GM18868 (cell line): Measurements from ENCODE around the gene PRPF40B.
"Not testable (repeated sequence)": the region's sequence is repeated elsewhere in the genome, so short reads cannot be mapped to it uniquely, and the experiment has no call there.

Experiments used
- ATAC-seq: cut with Tn5 transposase; IDR thresholded peaks from one replicate; pipeline ENCODE4 v1.9.1; 2021; ENCODE audit warnings: mild to moderate bottlenecking, moderate library complexity; ENCODE audit not compliant: unreplicated experiment

Gene PRPF40B

DNA sequence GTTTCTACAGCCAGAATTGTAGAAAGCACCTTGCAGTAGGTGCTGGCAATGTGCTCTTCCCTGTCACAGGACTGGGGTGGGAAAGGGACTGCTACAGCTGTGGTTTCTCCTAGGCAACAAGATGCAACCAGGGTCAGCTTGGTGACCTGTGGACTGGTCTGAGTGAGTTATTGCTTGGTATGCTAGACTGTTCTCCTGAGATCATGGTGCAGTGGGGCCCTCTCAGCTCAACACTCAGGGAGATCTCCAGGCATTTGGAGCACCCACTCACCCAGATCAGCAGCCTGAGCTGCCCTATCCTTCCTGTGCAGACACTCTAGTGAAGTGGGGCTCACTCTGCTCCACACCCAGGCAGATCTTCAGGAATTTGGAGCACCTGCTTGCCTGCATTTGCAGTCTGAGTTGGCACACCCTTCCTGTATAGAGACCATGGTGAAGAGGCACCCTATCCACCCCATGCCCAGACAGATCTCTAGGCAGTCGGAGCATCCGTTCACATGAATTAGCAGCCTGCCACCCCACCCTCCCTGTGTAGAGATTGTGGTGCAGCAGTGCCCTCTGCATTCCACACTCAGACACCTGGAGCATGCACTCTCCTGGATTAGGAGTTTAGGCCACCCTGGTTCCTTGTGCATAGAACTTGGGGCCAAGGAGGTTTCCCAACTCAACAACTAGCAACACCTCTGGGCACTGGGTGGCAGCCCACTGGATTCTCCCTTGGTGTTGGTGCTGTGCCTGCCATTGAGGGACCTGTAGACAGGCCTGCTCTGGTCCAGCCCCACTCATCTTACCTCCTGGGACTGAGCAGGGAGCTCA, 14.1 kb upstream of the PRPF40B start:
- ATAC-seq = no peak

DNA sequence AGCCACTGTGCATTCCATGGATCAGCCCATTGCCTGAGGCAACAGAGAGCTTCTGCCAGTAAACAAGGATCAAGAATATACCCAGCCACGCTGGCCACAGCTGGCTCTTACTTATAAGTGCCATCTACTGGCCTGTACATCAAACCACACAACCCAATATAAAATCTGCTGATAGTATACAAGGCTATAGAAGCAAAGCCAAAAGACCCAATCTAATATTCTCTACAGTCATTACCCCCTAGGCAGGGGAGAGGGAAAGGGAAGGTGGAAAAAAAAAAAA, 13.5 kb upstream of the PRPF40B start:
- no peak for ATAC-seq

DNA sequence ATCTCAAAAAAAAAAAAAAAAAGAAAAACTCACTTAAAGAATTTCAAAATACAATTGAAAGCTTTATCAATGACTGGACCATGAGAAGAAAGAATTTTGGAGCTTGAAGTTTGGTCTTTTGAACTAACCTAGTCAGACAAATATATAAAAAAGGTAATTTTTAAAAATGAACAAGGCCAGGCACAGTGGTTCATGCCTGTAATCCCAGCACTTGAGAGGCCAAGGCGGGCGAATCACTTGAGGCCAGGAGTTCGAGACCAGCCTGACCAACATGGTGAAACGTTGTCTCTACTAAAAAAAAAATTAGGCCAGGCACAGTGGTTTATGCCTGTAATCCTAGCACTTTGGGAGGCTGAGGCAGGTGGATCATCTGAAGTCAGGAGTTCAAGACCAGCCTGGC, 12.6 kb upstream of the PRPF40B start:
- ATAC-seq = not testable (repeated sequence)

DNA sequence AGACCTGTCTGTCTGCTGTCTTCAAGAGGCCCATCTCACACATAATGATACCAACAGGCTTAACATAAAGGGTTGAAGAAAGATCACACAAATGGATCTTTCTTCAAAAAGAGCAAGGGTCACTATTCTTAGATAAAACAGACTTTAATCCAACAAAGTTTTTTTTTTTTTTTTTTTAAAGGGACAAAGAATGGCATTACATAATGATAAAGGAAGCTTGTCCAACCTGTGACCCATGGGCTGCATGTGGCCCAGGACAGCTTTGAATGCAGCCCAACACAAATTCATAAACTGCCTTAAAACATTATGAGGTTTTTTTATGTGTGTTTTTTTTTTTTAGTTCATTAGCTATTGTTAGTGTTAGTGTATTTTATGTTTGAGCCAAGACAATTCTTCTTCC, 11.2 kb upstream of the PRPF40B start:
- no peak for ATAC-seq

DNA sequence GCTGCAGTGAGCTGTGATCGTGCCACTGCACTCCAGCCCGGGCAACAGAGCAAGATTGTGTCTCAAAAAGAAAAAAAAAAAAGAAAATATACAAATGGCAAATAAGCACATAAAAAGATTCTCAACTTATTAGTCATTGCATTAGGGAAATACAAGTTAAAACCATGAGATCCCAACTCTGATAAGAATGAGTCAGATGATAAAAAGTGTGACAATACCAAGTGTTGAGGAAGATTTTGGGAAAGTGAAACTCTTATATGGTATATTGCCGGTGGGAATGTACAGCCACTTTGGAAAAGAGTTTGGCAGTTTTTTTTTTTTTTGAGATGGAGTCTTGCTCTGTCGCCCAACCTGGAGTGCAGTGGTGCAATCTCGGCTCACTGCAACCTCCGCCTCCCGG, 7.6 kb upstream of the PRPF40B start:
- ATAC-seq = no peak

DNA sequence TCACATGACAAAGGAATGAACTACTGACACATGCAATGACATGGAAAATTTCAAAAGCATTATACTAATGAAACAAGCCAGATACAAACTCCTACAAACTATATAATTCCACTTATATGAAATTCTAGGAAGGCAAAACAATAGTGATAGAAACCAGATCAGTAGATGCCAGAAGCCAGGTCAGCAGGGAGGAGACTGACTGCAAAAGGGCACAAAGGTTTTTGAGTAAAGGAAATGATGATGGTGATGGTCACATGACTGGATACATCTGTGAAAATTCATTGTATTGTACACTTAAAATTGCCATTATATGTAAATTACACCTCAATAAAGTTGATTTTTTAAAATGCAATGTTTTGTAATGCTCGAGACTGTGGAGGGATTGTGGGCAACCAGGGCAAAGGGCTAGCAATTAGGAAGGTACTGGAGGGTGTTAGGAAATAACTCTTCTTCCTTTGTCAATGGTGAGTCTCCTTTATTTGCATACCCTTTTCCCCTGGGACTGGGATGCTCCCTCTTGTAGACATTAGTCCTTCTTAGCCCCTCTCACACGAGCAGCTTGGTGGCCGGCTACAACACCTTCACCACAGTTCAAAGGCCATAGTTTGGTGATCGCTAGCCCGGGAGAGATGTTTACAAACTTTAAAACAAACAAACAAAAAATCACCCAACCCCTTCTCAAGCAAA, 6.7 kb upstream of the PRPF40B start:
- no peak for ATAC-seq

DNA sequence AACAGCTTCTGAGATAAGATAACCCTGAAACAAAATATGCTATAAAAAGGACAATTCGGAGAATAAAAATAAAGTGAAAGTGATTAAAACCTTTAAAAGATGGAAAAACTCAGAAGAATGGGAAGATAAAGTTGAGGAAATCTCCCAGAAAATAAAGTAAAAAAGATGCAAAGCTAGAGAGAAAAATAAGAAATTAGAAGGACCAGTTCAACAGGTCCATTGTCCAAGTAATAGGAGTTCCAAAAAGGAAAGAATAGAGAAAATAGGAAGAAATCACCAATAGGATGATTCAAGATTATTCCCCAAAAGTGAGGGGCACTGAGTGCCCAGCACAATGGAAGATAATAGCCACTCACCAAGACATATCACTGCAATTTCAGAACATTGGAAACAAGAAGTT, 4.8 kb upstream of the PRPF40B start:
- no peak for ATAC-seq

DNA sequence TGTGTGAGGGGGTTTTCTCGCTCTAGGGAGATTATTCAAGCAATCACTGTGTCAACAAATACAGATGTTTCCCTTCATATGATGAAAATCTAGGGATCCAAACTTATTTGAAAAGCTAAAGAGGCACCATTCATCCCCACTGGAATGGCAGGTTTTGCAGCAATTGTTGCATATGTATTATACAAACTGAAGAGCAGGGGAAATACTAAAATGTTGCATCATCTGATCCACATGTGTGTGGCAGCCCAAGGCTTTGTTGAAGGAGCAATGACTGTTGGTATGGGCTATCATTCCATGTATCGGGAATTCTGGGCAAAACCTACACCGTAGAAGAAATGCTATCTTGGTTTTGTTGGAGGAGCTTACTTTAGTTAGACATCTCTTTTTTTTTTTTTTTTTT, 4.1 kb upstream of the PRPF40B start:
- no peak for ATAC-seq

DNA sequence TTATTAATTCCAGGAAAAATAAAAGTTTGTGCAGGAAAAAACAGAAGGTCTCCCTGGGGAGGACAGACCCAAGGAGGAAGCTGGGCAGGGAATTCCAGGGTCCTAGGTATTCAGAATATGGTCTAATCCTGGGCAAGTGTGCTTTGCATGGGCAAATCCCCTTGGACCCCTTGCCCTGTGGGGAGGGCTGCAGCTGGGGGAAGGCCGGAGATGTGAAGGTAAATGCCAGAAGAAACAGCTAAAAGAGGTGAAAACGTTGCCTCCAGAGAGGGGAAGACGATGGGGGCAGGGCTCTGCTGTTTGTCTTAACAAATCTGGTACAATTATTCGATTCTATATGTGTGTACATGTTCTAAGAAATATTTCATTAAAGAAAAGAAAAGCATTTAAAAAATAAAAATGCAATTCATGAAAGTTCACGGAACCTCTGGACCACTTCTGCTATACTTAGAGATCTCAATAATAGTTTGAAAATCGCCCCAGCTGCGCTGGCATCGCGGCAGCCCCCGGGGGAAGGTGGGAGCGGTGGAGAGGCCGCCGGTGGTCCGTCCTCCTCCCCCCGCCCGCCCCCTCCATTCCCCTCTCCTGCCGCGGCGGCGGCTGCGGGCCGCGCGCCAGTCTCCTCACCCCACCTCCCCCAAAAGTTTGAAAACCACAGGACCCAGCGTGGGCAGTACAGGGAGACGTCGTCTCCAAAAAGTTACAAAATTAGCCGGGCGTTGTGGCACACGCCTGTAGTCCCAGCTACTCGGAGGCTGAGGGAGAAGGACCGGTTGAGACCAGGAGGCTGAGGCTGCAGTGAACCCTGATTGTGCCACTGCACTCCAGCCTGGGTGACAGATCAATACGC, 1.5 kb upstream of the PRPF40B start:
- ATAC-seq = no peak

DNA sequence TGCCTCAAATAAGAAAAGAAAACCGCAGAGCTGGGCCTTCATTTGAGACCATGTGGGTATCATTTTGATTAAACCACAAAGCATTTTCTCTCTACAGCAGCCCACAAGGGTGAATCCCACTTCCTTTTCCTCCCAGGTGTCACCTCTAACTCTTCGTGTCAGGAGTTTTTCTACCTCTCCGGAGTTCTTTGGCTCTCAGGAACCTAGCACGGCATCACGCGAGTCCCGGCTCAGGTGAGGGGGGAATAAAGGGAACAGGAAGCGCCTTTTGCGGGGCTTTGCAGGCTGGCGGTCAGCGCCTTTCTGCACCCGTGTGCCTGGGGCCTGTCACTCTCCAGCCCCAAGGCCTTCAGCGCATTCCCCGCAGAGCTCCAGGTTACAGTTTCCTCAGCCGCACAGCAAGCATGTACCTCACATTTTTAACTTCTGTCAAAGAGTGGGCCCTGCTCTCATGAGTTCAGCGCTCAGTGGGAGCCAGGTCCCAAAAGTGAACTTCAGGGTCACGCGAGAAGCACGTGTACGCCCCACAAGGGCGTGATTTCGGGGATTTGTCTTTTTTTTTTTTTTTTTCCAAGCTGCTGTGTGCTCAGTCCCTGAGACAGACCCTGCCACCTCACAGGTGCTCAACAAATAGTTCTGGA, 740 bp upstream of the PRPF40B start:
- ATAC-seq = peak; percentile 19

DNA sequence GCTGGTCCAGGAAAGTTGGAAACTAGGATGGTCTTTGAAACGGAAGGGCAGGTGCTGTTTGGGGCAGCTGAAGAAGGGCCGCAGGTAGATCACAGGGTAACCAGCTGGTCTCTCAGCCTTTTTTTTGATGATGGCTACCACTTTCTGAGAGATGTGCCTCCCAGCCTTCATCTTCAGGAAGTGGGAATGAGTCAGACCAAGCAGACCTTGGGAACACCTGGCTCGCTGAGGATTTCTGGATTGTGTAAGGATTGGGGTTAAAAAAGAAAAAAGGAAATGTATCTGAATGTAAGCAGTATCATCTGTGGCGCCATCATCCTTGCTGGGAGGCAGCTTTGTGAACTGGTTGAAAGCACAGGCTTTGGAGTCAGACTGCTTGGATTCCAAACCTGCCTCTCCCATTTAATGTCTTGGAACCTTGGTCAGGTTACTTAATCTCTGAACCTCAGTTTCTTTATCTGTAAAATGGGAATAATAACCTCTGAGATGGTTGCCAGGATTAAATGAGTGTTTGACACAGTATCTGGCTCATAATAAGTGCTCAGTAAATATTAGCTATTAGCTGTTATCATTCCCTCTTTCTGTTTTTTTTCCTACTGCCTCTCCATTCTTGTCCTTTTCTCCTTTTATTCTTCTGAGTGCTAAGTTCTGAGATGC, 1.7 kb downstream of the PRPF40B start:
- ATAC-seq = no peak

DNA sequence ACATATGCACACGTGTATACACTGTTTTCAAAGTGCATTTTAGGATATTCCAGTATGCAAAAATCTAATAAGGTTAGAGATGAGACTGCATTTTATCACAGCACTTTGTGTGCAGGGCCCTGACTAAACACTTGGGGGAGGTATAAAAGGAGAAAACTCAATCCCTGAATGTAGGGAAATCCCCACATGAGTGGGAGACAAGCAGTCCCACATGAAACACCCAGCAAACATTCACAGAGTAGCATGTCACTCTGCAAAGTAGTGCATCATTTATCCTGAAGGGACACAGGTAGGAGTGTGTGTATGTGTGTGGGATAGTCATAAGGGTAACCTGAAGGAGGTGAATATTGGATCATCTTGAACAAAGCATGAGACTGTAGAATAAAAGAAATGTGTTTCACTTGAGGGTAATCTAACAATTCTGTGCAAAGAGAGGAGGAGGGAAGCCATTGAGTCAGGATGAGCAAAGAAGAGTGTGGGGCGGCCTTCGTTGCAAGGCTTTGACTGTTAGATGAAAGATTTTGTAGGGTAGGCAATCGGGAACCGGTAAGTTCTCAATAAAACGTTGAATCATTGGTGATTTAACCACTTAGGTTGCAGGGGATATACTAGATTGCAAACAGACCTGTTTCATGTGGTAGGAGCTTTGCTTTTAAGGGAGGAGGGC, 2.9 kb downstream of the PRPF40B start:
- ATAC-seq = no peak

DNA sequence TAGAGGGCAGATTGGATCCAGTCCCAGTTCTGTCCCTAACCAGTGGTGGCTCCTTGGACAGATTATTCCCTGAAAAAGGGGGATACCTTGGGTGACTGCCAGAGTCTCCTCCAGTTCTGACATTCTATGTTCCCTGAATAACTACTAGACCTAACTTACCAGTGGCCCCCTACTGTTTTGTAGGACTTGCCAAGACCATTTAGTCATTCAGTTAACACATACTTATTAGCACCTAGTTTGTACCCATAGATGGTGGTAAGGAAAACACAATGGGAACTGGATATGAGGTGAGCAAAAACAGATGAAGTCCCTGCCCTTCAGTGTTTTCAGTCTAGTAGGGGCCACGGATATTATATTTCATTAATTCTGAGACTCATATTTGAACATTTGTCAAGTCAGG, 3.5 kb downstream of the PRPF40B start:
- no peak for ATAC-seq

DNA sequence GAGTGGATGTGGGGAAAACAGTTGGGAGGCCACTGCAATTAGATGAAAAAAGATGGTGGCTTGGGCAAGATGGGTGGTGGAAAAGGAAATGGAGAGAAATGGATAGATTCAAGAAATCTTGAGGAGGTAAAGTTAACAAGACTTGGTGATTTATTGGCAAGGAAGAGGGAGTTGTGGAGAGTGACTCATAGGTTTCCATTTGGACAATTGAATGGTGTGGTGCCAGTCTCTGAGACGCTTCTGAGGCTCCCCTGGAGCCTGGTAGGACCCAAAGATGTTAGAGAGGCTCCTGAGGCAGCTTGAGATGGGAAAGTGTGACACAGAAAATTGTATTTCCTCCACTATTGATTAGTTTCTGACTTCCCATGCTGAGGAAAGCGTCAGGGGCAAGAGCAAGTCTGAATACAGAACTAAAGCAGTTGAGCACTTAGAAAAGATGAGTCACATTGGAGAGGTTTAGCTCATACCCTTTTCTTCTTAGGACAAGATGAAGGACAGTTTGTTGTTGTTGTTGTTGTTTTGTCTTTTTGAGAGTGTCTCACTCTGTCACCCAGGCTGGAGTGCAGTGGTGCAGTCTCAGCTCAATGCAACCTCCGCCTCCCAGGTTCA, 4.5 kb downstream of the PRPF40B start:
- no peak for ATAC-seq

DNA sequence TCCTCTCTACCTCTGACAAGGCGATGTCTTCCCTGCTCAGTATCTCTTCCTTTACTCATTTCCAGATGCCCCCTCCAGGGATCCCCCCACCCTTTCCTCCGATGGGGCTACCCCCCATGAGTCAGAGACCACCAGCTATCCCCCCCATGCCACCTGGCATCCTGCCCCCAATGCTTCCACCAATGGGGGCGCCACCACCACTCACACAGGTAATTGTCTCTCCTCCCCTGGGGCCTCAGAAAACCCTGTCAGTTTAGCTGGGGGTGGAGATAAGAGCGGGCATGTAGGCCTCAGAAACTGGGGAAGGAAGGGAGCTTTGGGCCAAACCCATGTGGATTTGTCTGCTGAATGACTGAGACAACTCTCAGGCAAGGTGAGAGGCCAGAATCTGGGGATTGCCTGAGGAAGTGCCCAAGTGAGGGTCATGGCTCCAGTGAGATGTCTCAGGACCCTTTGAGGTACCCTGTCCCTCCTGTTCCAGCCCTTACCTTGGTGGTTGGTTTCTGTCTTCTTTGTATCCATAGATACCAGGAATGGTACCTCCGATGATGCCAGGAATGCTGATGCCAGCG, 8.1 kb downstream of the PRPF40B start:
- no peak for ATAC-seq

DNA sequence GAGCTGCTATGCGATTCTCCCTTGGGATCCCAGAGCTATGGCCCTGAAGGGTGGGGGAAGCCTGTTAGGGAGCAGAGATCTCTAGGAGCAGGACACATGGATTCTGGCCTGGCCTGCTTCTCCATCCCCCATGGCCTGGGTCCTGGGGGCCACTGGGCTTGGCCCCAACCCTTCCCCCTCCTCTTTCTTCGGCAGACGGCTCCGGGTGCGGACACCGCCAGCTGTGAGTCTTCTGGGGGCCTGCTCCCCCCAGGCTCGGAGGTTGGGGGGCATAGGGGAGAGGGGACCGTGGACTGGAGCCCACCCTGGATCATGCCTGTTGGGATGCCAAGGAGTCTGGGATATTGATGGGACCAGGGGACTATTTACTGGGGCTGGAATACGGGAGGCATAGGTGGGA, 9.0 kb downstream of the PRPF40B start:
- ATAC-seq = no peak

DNA sequence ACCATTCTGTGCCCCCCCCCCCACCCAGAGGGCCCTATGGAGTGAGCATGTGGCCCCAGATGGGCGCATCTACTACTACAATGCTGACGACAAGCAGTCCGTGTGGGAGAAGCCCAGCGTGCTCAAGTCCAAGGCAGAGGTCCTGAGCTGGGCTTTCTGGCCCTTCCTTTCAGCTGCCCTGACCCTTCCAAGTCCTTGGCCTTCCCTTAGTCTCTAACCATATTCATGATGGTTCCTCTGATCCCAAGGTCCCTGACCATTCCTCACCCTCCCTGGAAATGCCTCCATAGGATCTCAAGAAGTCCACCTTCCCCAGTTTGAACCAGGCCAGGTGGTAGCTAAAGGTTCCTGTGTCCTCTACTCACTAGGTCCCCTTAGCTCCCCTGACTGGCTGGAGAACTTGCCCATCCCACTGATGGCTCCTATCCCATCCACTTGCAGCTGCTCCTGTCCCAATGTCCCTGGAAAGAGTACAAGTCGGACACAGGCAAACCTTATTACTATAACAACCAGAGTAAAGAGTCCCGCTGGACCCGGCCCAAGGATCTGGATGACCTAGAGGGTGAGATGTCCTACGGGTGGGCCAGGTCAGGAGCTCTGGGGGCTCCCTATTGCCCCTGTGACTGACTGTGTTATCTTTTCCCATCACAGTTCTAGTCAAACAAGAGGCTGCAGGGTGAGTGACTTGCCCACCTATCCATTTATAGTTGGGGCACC, 9.8 kb downstream of the PRPF40B start:
- ATAC-seq = no peak

DNA sequence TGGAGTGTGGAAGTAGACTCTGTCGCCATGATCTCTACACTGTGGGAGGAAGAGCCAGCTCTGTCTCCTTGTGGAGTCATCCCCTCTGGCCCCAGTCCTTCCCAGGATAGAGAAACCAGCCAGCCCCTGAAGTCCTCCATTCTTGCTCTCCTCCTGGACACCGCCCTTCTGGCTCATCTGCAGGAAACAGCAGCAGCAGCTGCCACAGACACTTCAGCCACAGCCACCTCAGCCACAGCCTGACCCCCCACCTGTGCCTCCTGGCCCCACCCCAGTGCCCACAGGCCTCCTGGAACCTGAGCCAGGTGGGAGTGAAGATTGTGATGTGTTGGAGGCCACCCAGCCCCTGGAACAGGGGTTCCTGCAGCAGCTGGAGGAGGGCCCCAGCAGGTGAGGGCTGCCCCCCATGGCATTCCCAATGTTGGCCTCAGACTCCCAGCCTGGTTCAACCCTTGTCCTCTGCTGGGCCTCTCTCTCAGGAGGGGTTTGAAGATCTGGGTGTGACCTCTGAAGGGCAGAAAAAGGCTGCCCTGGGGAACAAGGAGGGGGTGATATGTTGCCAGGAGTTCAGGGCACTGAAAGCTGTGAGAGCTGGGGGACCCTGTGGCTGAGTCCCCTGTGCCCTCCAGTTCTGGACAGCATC, 10.5 kb downstream of the PRPF40B start:
- ATAC-seq = no peak
